Stomach (tissue), 9 donors: ENCODE results near the gene CCSER1. TPM values are rescaled to one million over a fixed set of nuclear protein-coding genes. Genes with fewer than 3 reads are reported as not detected.

Experiments used
- DNase-seq, 2 donors: peaks; one replicate each; pipeline versions ENCODE4 v3.0.0 to v3.0.0-alpha.2; 2013 to 2019
- H3K27ac ChIP-seq, 5 donors: fragments of 200-600 bp in 4 of 5; sonication (generic) in 4 of 5; one replicate each; pipeline ENCODE4 v1.5.1; 2013 to 2019; ENCODE audit warnings: mild to moderate bottlenecking in 1 of 5, moderate library complexity in 1 of 5
- H3K27me3 ChIP-seq, 3 donors: fragments of 200-600 bp; sonication (generic); one replicate each; pipeline ENCODE4 v1.5.1; 2017 to 2019; ENCODE audit warnings: mixed run types in 1 of 3
- H3K36me3 ChIP-seq, 4 donors: fragments of 200-600 bp; sonication (generic); 1 replicate in 3 of 4; 2 replicates in 1 of 4; pipeline ENCODE4 v1.5.1; 2016 to 2019
- H3K4me1 ChIP-seq, 4 donors: fragments of 200-600 bp; sonication (generic); one replicate each; pipeline ENCODE4 v1.5.1; 2016 to 2019
- H3K4me3 ChIP-seq, 4 donors: fragments of 200-600 bp; sonication (generic) in 3 of 4; one replicate each; pipeline ENCODE4 v1.5.1; 2016 to 2019; ENCODE audit warnings: mild to moderate bottlenecking in 1 of 4
- H3K9me3 ChIP-seq, 4 donors: fragments of 200-600 bp; sonication (generic); one replicate each; pipeline ENCODE4 v1.5.1; 2016 to 2019
- EP300 ChIP-seq: sonication (generic); formaldehyde crosslinking; IDR thresholded peaks from one replicate; pipeline ENCODE4 v1.6.1; 2017; ENCODE audit warnings: antibody characterized with exemption
- POLR2A ChIP-seq, 4 donors: fragments of 450-650 bp; IDR thresholded peaks; one replicate each; pipeline ENCODE4 v1.6.1; 2016; ENCODE audit warnings: antibody characterized with exemption in 4 of 4, control low read depth in 2 of 4, mild to moderate bottlenecking in 1 of 4, moderate library complexity in 1 of 4
- POLR2AphosphoS5 ChIP-seq, 3 donors: sonication (generic); formaldehyde crosslinking; IDR thresholded peaks; one replicate each; pipeline ENCODE4 v1.6.1; 2016; ENCODE audit warnings: antibody characterized with exemption in 3 of 3
- whole genome bisulfite sequencing, 5 donors: extraction: QIAGEN DNeasy Blood & Tissue Kit in 3 of 5; methylation state at CpG; one replicate each; pipeline versions ENCODE4 v1.1.5 to v1.1.7; 2013 to 2018; 5-methylcytosine and 5-hydroxymethylcytosine counted together
- intact Hi-C: fragments of 100-400 bp; cut with DNase I; formaldehyde crosslinking; loops from one replicate; pipeline ENCODE4 v1.15.1; 2023; ENCODE audit warnings: low total_unique reads
- polyA plus RNA-seq, 3 donors: library from polyadenylated mRNA; stranded (reverse); fragments of 200-250 nt; gene quantifications; one replicate each; pipeline ENCODE4 v1.2.3, GENCODE V29; 2013
- total RNA-seq, 5 donors: library from RNA; depleted of rRNA; stranded (reverse); fragments of >200 nt; gene quantifications; one replicate each; pipeline versions ENCODE4 v1.1.0 to v1.2.3, GENCODE V29; 2014 to 2016
- TF ChIP-seq, protein P1 (sequence below), 7 experiments: fragments of 450-650 bp in 4 of 7; fragments of 200-600 bp in 3 of 7; sonication (generic) in 3 of 7; IDR thresholded peaks; one replicate each; pipeline ENCODE4 v1.5.1; 2016 to 2019; ENCODE audit warnings: antibody characterized with exemption in 7 of 7, control low read depth in 2 of 7, mild to moderate bottlenecking in 1 of 7
- donor health status: healthy with polysubstance abuse.
- donor health status: Bipolar disorder and iron deficiency.
- donor health status: healthy.

CCSER1 gene
- total and polyA plus RNA-seq, 8 donors: 0.33 to 149 (median 15.2) TPM

- H3K36me3 ChIP-seq: no peaks in the 10 kb centered on the region
- H3K27me3 ChIP-seq: no peaks in the 10 kb centered on the region
- no peak overlapping the region for H3K4me3 ChIP-seq
- H3K4me1 ChIP-seq: no peaks in the 10 kb centered on the region
- no peaks in the 10 kb centered on the region for H3K9me3 ChIP-seq
- DNase-seq: no peak
- WGBS, 5 donors: 17 to 32% (median 25%) methylated on average over 1 of the region's 1 CpG
- TF ChIP-seq EP300 (no peak), POLR2A (IDR thresholded peaks at IDR 0.05) (no peak), POLR2AphosphoS5 (IDR thresholded peaks at IDR 0.05) (no peak)
- TF ChIP-seq, protein P1, sequence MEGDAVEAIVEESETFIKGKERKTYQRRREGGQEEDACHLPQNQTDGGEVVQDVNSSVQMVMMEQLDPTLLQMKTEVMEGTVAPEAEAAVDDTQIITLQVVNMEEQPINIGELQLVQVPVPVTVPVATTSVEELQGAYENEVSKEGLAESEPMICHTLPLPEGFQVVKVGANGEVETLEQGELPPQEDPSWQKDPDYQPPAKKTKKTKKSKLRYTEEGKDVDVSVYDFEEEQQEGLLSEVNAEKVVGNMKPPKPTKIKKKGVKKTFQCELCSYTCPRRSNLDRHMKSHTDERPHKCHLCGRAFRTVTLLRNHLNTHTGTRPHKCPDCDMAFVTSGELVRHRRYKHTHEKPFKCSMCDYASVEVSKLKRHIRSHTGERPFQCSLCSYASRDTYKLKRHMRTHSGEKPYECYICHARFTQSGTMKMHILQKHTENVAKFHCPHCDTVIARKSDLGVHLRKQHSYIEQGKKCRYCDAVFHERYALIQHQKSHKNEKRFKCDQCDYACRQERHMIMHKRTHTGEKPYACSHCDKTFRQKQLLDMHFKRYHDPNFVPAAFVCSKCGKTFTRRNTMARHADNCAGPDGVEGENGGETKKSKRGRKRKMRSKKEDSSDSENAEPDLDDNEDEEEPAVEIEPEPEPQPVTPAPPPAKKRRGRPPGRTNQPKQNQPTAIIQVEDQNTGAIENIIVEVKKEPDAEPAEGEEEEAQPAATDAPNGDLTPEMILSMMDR (IDR thresholded peaks at IDR 0.05): no peak
- intact Hi-C loops: no loop called here
- no peak overlapping the region for H3K27ac ChIP-seq
Observed at GRCh38 chr4:90095000-90095399, 32.2 kb upstream of the CCSER1 start.

DNA sequence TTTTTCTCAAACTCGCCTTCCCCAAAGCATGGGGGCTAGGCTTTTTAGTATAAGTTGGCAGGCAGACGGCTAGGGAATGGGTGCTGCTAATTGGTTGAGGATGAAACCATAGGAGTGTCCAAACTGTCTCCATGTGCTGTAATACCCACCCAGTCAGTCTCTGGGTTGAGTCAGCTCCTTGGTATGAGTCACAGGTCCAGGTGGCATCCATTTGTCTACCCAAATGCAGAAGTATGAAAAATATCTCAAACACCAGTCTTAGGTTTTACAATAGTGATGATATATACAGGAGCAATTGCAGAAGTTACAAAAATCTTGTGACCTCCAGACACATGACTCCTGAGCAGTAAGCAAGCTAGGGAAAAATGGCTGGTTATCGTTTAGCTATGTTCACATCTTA, 27.4 kb upstream of the CCSER1 start:
- Histone ChIP-seq H3K36me3 (no peaks in the 10 kb centered on the region), H3K27me3 (no peaks in the 10 kb centered on the region), H3K9me3 (no peaks in the 10 kb centered on the region), H3K27ac (no peak overlapping the region), H3K4me1 (no peaks in the 10 kb centered on the region), H3K4me3 (no peak overlapping the region)
- DNase-seq: no peak
- intact Hi-C loops: no loop called here
- TF ChIP-seq, protein P1 (IDR thresholded peaks at IDR 0.05): no peak
- TF ChIP-seq EP300 (no peak), POLR2AphosphoS5 (IDR thresholded peaks at IDR 0.05) (no peak)
- WGBS, 5 donors: 75 to 97% (median 90%) methylated on average over 3 of the region's 3 CpGs

DNA sequence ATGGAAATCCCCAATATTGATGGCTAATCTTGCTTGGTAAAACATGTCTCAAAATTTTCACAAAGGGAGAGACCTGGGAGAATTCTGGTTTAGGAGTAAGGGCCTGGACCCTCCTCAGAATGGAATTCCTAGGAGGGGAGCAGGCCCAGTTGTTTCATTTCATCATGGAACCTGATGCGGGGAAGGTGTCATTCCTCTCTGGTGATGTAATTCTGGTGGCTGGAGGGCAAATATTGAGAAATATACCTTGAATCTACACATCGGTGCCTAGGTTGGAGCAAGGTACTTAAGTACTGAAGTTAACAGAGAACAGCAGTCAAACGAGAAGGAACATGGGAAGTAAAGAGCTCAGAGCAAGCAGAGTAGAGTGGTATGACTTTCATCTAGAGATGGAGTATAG, 23.2 kb upstream of the CCSER1 start:
- H3K4me1 ChIP-seq: no peaks in the 10 kb centered on the region
- H3K36me3 ChIP-seq: no peaks in the 10 kb centered on the region
- H3K27ac ChIP-seq: no peak overlapping the region
- H3K4me3 ChIP-seq: no peak overlapping the region
- WGBS, 5 donors: 85 to 91% (median 91%) methylated on average over 3 of the region's 3 CpGs
- TF ChIP-seq, protein P1 (IDR thresholded peaks at IDR 0.05): no peak
- TF ChIP-seq EP300 (no peak), POLR2A (IDR thresholded peaks at IDR 0.05) (no peak), POLR2AphosphoS5 (IDR thresholded peaks at IDR 0.05) (no peak)
- intact Hi-C loops: no loop called here
- no peaks in the 10 kb centered on the region for H3K27me3 ChIP-seq
- no peak for DNase-seq
- H3K9me3 ChIP-seq: no peaks in the 10 kb centered on the region

- Histone ChIP-seq H3K4me1 (no peaks in the 10 kb centered on the region), H3K27me3 (no peaks in the 10 kb centered on the region), H3K36me3 (no peaks in the 10 kb centered on the region), H3K4me3 (no peak overlapping the region), H3K9me3 (no peaks in the 10 kb centered on the region), H3K27ac (no peak overlapping the region)
- DNase-seq: no peak
- intact Hi-C loops: no loop called here
- 17 to 58% (median 28%) methylated on average over 2 of the region's 2 CpGs for WGBS, 5 donors
- TF ChIP-seq, protein P1 (IDR thresholded peaks at IDR 0.05): no peak
- TF ChIP-seq POLR2A (IDR thresholded peaks at IDR 0.05) (no peak), POLR2AphosphoS5 (IDR thresholded peaks at IDR 0.05) (no peak), EP300 (no peak)
Observed at GRCh38 chr4:90105274-90105673, 21.9 kb upstream of the CCSER1 start.
